Measurements from ENCODE around the gene PIEZO1. TPM values are rescaled to one million over a fixed set of nuclear protein-coding genes. Genes with fewer than 3 reads are reported as not detected.

The PIEZO1 gene
- total RNA-seq, 1 donor from 2014 or later, result 160 TPM

- no peaks in the 10 kb centered on the region for H3K9me3 Mint-ChIP-seq
- no peak overlapping the region for H3K27ac Mint-ChIP-seq
- H3K4me3 Mint-ChIP-seq, result no peak overlapping the region
- DNase-seq (ENCODE audit: low spot score in 2 of 2, unreplicated experiment in 2 of 2), result no peak
- H3K27me3 Mint-ChIP-seq (ENCODE audit: low read depth), result peaks cover 3% of the 10 kb centered on the region
- H3K4me1 Mint-ChIP-seq, result no peaks in the 10 kb centered on the region
- no peaks in the 10 kb centered on the region for H3K36me3 Mint-ChIP-seq
- no peak for TF ChIP-seq CTCF (IDR thresholded peaks at IDR 0.05; ENCODE audit: unreplicated experiment)
Observed at GRCh38 chr16:88695753-88696152, 89.3 kb downstream of the PIEZO1 start.

- no peak for TF ChIP-seq CTCF (IDR thresholded peaks at IDR 0.05; ENCODE audit: unreplicated experiment)
- H3K9me3 Mint-ChIP-seq, result no peaks in the 10 kb centered on the region
- no peak overlapping the region for H3K27ac Mint-ChIP-seq
- no peak overlapping the region for H3K4me3 Mint-ChIP-seq
- H3K36me3 Mint-ChIP-seq, result no peaks in the 10 kb centered on the region
- peaks cover 8% of the 10 kb centered on the region for H3K27me3 Mint-ChIP-seq (ENCODE audit: low read depth)
- no peaks in the 10 kb centered on the region for H3K4me1 Mint-ChIP-seq
- no peak for DNase-seq (ENCODE audit: low spot score in 2 of 2, unreplicated experiment in 2 of 2)
Observed at GRCh38 chr16:88695218-88695617, 89.8 kb downstream of the PIEZO1 start.

- Mint-ChIP-seq H3K27ac (no peak overlapping the region), H3K27me3 (ENCODE audit: low read depth) (peaks cover 13% of the 10 kb centered on the region), H3K9me3 (no peaks in the 10 kb centered on the region), H3K4me3 (no peak overlapping the region), H3K4me1 (no peaks in the 10 kb centered on the region), H3K36me3 (no peaks in the 10 kb centered on the region)
- no peak for DNase-seq (ENCODE audit: low spot score in 2 of 2, unreplicated experiment in 2 of 2)
- no peak for TF ChIP-seq CTCF (IDR thresholded peaks at IDR 0.05; ENCODE audit: unreplicated experiment)
Observed at GRCh38 chr16:88694221-88695087, 90.6 kb downstream of the PIEZO1 start.

GRCh38 chr16:88693420-88694177 is 91.4 kb downstream of the PIEZO1 start:
- Mint-ChIP-seq H3K9me3 (no peaks in the 10 kb centered on the region), H3K27me3 (ENCODE audit: low read depth) (peaks cover 22% of the 10 kb centered on the region), H3K4me3 (no peak overlapping the region), H3K36me3 (no peaks in the 10 kb centered on the region), H3K4me1 (no peaks in the 10 kb centered on the region), H3K27ac (no peak overlapping the region)
- no peak for TF ChIP-seq CTCF (IDR thresholded peaks at IDR 0.05; ENCODE audit: unreplicated experiment)
- no peak for DNase-seq (ENCODE audit: low spot score in 2 of 2, unreplicated experiment in 2 of 2)

- peaks cover 29% of the 10 kb centered on the region for H3K27me3 Mint-ChIP-seq (ENCODE audit: low read depth)
Observed at GRCh38 chr16:88692861-88693260, 92.2 kb downstream of the PIEZO1 start.

More at GRCh38 chr16:88692861-88693260, 92.2 kb downstream of the PIEZO1 start:
- no peak for TF ChIP-seq CTCF (IDR thresholded peaks at IDR 0.05; ENCODE audit: unreplicated experiment)
- Mint-ChIP-seq H3K9me3 (no peaks in the 10 kb centered on the region), H3K4me3 (no peak overlapping the region), H3K27ac (no peak overlapping the region), H3K4me1 (peaks cover 5% of the 10 kb centered on the region), H3K36me3 (no peaks in the 10 kb centered on the region)
- DNase-seq (ENCODE audit: low spot score in 2 of 2, unreplicated experiment in 2 of 2), result no peak
